DND-41 (cell line): ENCODE results near the gene TRAK1.

Source experiments
- CTCF ChIP-seq: IDR thresholded peaks from 2 replicates; pipeline ENCODE4 v1.5.1; 2012; ENCODE audit warnings: borderline replicate concordance, low read length, moderate library complexity, mild to moderate bottlenecking; ENCODE audit not compliant: poor library complexity, severe bottlenecking; ENCODE audit errors: extremely low read depth
- EZH2 ChIP-seq: IDR thresholded peaks from 3 replicates; pipeline ENCODE4 v1.6.1; 2012; ENCODE audit warnings: borderline replicate concordance, low read depth, mild to moderate bottlenecking, moderate library complexity, low read length, inconsistent platforms; ENCODE audit not compliant: severe bottlenecking

- TF ChIP-seq CTCF (no peak), EZH2 (no peak)
Observed at GRCh38 chr3:42070089-42070488, 21.1 kb upstream of the TRAK1 start.
